Fibroblast of peridontal ligament (primary cell): ENCODE results near the gene HEATR3.

Experiments used
- DNase-seq: peaks from one replicate; pipeline ENCODE4 v3.0.0-alpha.2; 2010; ENCODE audit errors: extremely low read depth

Gene HEATR3, protein sequence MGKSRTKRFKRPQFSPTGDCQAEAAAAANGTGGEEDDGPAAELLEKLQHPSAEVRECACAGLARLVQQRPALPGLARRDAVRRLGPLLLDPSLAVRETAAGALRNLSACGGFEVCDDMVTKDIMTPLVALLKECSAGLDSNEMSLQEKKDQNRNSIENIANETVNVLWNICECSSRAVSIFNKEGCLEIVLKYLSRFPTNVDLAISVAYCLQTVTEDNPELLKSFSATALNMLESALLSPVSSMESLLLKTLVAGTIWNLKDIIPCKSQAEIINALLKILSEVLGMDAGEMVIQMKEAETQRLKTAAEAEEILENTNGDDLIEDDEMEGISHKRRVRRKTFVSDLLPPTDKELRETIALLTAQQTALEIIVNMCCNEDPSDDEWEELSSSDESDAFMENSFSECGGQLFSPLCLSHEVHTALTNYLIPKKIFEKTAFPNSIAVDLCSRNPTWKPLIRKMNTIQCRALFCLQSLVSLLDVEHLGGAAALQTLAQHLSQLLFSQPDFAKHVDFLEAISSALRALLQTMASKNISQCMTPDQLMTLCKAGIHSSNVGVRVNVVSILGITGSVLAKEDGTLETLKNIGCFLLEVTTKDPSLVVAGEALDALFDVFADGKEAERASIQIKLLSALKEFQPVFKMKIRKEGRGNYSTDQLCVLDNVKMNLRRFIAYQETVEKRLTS

DNA sequence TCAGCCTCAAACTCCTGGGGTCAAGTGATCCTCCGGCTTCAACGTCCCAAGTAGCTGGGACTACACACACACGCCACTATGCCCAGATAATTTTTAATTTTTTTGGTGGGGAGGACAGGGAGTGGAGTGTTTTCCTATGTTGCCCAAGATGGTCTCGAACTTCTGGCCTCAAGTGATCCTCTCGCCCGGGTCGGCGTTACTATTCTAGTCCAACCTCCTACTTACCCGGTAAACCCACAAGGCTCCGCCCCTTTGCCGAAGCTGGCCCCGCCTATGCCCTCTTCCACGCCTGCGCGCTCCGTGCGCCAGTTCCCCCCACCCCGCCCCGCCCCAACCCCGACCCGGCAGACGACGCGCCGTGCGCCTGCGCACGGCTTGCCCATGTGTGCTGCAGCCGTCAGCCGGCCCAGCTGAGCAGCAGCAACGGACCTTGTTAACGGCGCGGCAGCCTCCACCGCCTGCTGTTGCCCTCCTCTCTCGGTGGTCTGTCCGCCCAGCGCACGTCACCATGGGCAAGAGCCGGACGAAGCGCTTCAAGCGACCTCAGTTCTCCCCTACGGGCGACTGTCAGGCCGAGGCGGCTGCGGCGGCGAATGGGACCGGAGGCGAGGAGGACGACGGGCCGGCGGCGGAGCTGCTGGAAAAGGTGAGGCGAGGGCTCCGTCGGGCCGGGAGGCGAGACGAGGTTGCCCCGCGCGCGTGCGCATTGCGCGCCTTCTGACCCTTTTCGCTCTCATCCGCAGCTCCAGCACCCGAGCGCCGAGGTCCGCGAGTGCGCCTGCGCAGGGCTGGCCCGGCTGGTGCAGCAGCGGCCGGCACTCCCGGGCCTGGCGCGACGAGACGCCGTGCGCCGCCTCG, at the start of gene HEATR3:
Gene HEATR3 (plus strand): TSS at position 347 of the 858 bp plus-strand sequence. CDS start 162 bp downstream, at position 509.
- DNase-seq: peak; percentile 89

DNA sequence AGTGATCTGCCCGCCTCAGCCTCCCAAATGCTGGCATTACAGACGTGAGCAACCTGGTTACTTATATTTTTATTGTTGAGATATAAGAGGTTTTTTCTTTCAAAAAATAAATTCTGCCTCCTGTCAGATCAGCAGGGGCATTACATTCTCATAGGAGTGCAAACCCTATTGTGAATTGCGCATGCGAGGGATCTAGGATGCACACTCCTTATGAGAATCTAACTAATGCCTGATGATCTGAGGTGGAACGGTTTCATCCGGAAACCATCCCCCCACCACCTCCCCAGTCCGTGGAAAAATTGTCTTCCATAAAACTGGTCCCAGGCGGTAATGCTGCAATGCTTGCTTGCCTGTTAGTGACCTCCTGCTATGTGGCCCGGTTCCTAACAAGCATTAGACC, 48.2 kb upstream of the HEATR3 start:
- DNase-seq: no peak

DNA sequence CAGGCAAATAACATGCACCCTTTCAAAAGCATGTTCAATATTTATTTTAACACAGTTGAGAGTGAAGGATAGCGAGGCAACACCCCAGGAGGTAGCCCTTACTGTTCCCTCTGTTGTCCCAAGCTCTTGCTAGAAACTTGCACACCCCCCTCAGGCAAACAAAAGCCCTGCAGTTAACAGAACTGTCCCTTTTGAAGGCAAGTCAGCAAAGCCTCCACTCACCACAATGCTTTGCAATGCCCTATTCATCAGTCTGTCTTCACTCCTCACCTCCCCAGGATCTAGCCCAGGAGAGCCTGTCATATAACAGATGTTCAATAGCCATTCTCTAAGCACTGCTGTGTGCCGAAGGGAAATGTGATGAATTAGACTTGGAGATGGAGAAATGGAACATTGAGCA, 44.2 kb upstream of the HEATR3 start:
- DNase-seq: peak; percentile 2

DNA sequence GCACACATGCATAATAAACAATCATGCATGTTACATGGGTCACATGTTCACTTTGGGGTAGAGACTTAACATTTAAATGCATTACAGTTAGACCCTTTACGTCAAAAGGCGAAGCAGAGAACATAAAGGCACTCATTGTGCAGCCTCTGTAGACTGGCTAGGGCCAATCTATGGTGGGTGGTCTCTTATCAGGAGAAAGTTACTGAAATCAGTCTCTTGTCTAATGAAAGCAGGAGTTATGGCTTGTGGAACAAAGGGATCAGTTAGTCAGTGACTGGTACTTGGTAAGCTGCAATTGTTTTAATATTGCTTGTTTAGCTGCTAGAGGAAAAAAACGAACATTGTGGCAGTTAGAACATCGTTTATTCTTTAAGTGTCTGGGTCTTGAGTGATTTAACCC, 42.1 kb upstream of the HEATR3 start:
- no peak for DNase-seq

DNA sequence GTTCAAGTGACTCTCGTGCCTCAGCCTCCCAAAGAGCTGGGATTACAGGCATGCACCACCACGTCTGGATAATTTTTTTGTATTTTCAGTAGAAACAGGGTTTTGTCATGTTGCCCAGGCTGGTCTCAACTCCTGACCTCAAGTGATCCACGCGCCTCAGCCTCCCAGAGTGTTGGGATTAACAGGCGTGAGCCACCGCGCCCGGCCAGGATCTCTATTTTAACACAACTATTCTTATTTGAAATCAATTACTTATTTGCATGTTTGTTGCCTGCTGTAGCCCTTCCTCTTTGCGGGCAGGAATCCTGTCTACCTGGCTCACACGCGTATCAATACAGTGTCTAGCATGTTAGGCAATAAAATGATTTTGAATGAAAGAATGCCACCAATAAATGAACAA, 41.6 kb upstream of the HEATR3 start:
- DNase-seq: no peak

DNA sequence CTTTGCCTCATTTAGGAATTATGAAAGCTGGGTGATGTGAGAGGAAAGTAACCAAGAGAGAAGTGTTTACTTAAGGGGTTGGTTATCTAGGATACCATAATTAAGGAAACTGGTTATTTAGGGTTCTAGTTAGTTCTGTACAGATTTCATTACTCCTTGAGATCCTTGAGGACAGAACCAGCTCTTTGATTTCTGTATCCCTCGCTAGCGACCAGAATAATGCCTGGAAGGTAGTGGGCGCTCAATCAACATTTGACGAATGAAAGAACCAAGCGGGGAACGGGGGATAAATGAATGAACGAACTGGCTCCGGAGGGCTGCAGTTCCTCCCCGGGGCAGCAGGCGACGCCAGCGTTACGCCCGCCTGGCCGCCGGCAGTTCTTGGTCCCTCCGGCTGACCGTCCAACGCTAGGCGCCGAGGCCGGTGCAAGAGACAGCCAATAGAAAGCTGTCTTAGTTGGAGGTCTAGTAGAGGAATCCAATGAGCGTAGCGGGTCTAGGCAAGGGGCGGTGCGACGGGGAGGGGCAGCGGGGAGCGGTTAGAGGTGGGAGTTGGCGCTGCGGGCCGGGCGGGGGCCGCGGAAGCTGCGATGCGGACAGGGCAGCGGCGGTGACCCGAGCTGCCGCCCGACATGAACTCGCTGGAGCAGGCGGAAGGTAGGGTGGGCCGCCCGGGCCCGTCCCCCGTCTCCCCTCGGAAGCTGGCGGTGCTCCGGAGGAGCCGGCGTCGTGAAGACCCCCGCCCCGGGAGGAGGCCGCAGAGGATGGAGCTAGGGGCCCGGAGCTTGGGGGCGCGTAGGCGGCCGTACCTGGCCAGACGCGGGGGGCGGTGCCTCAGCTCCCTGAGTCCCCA, 40.9 kb upstream of the HEATR3 start, which contains the start of gene CNEP1R1:
Gene CNEP1R1 (plus strand): TSS at position 542 of the 853 bp plus-strand sequence. CDS start 91 bp downstream, at position 633.
- DNase-seq: peak; percentile 97

DNA sequence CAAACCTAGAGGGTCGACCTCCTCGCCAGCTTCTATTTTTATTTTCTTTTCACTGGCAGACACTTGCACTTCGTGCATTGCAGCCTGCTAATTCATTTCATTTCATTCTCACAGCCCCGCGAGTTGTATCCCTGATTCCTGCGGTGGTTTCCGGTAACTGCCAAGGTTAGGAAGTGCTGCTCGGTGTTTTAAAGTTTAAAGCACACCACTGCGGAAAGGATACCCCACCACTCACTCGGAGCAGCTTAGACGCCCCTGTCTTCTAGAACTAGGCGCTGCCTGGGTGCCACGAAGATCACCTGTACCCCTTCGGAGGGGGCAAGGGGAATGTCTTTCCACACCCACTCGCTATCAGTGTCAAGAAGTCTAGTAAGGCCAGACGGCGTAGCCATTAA, 40.2 kb upstream of the HEATR3 start:
- peak; percentile 9 for DNase-seq

DNA sequence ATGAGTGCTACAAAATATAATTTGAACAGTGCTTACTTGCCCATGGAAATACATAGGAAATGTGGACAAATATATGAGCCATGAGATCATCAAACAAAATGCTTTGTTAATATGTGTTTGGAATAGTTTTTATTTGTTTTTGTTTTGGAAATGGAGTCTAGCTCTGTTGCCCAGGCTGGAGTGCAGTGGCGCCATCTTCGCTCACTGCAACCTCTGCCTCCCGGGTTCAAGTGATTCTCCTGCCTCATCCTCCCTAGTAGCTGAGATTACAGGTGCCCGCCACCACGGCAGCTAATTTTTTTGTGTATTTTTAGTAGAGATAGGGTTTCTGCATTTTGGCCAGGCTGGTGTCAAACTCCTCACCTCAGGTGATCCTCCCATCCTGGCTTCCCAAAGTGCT, 37.9 kb upstream of the HEATR3 start:
- DNase-seq: no peak

DNA sequence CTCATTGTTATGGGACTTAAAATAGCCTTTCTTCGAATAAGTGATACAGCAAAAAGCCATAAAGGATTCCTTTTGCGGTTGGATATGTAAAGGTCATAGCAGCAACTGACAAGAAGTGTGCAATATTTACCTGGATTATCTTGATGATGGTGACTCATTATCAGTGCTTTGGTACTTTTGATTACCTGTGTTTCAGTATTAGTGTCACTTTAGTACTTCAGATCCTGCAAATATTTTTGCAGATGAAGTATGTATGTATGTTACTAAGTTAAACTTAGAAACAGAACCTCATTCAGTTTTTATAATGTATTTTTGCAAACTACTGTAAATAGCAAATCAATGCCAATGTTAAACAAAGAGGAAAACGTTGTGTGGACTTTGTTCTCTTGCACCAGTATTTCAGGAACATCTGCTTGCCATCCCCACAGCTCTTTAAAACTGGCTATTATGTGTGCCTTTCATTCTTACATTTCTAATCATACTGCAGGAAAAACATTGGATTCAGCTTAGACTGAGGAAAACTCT, 30.2 kb upstream of the HEATR3 start:
- DNase-seq: no peak

DNA sequence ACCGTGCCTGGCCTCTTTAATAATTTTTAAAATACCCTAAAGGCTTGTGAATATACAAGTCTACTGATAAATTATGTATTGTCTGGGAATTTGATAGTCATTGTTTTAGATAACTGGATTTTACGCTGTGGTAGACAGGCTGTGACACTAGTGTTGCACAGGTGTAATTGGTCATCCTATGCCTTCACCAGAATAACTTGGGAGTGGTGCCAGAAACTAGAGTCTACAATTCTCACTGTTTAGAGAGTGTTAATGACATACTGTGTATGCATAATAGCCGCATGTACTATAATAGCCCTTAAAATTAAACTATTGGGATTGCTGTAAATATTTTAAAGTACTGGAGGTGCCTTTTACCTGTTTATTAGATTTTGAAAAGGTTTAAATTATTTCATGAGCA, 29.3 kb upstream of the HEATR3 start:
- DNase-seq: no peak

DNA sequence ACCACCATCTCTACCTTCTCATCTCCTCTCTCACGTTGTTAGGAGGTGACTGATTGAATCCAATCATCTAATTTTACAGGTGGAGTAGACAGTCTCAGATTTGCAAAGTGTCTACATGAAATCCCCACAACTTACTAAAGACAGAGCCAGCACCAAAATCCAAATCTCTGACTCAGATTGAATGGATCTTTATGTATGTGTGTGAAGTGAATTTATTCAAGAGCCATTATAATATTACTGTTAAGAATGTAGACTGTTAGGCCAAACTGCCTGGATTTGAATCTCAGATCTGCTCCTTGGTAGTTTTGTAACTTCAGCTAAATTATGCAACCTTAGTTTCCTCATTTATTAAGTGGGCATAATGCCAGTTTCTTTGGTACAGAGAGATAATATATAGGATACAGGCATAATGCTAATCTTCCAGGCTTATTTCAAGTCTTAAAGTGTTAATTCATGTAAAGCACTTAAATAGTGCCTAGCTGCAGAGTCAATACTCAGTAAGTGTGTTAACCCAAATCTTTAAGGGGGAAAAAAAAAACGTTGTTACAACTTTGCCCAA, 28.0 kb upstream of the HEATR3 start:
- no peak for DNase-seq

DNA sequence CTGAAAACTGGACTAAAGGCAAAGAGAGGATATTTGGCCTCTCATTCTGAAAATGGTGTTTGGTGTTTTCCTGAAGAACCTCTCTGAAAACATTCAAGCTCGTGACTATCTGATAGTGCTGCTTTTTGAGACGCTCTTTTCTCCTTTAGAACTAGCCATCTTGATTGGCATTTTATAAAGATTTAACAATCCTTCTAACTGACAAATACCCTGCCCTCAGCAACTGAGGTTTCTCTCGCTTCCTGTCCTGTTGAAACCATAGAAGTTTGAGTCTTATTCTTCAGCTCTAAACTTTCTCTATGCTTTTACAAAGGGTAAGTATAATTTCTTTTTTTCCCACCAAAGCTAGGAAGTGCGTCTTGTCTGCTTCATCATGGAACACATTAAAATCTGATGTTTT, 27.5 kb upstream of the HEATR3 start:
- DNase-seq: no peak

DNA sequence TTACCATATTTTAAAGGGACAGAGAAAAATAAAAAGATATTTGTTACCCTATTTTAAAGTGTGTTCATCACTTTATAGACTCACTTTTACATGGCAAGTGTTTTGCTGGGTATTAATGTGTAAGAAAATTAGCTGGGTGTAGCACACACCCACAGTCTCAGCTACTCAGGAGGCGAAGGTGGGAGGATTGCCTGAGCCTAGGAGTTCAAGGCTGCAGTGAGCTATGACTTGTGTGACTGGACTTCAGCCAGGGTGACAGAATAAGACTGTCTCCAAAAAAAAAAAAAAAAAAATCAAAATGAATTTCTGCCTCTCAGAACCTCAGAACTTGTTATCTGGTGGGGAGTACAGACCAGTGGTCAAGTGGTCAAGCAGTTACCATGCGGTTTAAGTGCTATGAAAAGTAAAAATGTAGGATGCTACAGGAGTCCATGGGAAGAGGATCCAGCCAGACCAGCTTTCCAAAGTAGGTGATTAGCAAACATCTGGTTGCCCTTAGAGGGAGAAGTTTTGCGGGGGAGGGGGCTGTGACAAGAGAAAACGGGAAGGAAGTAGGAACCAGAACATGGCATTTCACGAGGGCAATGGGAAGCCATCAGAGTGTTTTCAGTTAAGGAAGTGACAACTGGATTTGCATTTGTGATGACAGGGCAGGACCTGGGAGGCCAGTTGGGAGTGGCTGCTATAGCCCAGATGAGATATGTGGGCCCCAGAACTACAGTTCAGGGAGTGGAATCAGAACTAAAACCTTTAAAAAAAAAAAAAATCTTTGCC, 26.8 kb upstream of the HEATR3 start:
- no peak for DNase-seq

DNA sequence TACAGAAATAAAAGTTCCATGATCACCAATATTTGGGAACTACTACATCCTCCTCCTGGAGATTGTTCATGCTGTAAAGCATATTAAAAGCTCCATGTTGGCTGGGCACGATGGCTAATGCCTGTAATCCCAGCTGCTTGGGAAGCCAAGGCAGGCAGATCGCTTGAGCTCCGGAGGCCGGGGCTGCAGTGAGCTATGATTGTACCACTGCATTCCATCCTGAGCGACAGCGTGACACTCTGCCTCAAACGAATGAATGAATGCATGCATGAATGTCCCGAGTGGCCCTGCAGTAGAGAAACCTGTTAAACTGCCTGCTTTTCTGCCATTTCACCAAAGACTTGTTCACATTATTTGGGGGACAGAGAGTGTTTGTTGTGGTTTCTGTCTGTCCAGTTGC, 25.8 kb upstream of the HEATR3 start:
- no peak for DNase-seq

DNA sequence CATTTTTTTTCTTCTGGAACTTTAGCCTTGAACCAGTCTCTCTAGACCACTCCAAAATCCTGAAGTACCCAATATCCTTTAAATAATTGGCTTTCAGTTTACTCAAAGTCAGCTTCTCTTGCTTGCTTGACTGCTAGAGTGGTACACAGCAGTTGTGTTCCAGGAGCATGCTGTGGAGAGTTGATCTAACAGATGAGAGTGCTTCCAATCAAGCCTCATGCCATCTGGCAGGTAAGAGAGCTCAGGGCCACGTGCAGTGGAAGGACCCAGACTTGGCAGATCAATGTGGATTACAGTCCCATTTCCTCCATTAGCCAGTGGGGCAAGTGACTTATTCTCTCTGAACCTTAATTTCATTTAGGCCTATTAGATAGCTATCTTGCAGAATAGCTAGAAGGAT, 25.1 kb upstream of the HEATR3 start:
- no peak for DNase-seq

DNA sequence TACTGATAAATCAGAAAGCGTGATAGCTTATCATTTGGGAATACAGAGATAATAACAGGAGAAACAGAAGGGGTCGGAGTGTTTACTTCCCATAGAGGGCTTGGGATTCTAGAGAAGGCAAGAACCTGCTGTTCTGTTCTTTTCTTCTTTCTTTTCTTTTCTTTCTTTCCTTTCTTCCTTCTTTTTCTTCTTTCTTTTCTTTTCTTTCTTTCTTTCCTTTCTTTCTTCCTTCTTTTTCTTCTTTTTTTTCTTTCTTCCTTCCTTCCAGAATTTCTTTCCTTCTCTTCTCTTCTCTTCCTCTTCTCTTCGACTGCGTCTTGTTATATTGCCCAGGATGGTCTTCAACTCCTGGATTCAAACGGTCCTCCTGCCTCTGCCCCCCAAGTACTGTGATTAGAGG, 22.4 kb upstream of the HEATR3 start:
- DNase-seq: no peak

DNA sequence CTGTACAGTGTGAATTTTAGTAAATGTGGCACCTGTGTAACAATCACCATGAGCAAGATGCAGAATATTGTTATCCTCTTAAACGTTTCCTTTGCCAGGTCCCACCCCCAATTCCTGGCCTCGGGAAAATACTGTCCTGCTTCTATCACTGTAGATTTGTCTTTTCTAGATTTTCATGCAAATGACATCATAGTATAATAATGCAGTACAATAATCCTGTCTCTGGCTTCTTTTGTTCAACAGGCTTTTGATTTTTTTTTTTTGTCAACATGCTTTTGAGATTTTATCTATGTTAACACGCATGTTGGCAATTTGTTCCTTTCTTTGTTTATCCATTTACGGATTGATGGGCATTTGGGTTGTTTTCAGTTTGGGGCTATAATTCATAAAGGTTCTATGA, 20.4 kb upstream of the HEATR3 start:
- DNase-seq: no peak

DNA sequence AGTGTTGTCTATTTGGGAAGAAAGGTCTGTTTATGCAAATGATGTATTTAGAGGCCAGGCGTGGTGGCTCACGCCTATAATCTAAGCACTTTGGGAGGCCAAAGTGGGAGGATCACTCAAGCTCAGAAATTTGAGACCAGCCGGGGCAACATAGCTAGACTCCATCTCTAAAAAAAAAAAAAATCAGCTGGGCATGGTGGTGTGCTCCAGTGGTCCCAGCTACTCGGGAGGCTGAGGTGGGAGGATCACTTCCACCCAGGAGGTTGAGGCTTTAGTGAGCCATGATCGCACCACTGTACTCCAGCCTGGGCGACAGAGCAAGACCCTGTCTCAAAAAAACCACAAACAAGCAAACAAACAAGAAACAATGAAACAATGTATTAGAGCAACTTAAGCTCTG, 18.9 kb upstream of the HEATR3 start:
- DNase-seq: no peak

DNA sequence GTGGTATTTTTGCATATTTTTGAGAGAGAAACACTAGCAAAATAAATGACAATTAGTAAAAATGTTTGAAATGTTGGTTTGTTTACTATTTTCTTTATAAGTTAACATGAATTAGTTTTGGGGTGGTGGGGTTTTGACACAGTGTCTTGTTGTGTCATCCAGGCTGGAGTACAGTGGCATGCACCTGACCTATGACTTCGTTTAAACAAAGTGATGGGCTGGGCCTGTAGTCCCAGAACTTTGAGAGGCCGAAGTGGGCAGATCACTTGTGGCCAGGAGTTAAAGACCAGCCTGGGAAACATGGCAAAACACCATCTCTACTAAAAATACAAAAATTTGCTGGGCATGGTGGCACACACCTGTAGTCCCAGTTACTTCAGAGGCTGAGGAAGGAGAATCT, 17.9 kb upstream of the HEATR3 start:
- DNase-seq: no peak

DNA sequence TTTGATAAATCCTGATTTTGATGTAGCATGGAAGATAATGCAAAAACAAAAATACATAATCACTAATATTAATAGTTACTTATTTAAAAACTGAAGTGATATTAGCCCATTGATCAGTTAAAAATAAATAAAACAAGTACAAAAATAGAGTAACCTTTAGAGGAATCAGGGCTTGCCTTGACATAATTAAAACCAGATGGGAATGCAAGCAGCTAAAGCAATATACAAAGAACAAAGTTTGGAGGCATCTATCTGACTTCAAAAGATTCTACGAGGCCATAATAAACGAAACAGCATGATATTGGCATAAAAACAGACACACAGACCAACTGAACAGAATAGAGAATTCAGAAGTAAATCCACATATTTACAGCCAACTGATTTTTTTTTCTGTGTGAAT, 15.0 kb upstream of the HEATR3 start:
- DNase-seq: peak; percentile 65
